Peyer's patch (tissue), 4 donors: Measurements from ENCODE around the gene CACNA1B. TPM values are rescaled to one million over a fixed set of nuclear protein-coding genes. Genes with fewer than 3 reads are reported as not detected.
"Not testable (repeated sequence)": the region's sequence is repeated elsewhere in the genome, so short reads cannot be mapped to it uniquely, and the experiment has no call there.

ENCODE experiments used
- DNase-seq, 3 donors: peaks; one replicate each; pipeline ENCODE4 v3.0.0-alpha.2; 2017 to 2019
- H3K27ac ChIP-seq, 4 donors: fragments of 200-600 bp; sonication (generic); one replicate each; pipeline ENCODE4 v1.5.1; 2016 to 2019
- H3K27me3 ChIP-seq, 2 donors: fragments of 200-600 bp; sonication (generic); one replicate each; pipeline ENCODE4 v1.5.1; 2019
- H3K36me3 ChIP-seq, 3 donors: fragments of 200-600 bp; sonication (generic); one replicate each; pipeline ENCODE4 v1.5.1; 2016 to 2019
- H3K4me1 ChIP-seq, 4 donors: fragments of 200-600 bp; sonication (generic); one replicate each; pipeline ENCODE4 v1.5.1; 2016 to 2019
- H3K4me3 ChIP-seq, 4 donors: fragments of 200-600 bp; sonication (generic); 1 replicate in 3 of 4; 2 replicates in 1 of 4; pipeline ENCODE4 v1.5.1; 2016 to 2019; ENCODE audit warnings: mild to moderate bottlenecking in 1 of 4
- H3K9me3 ChIP-seq, 4 donors: fragments of 200-600 bp; sonication (generic); one replicate each; pipeline ENCODE4 v1.5.1; 2016 to 2019; ENCODE audit warnings: mild to moderate bottlenecking in 1 of 4
- CTCF ChIP-seq, 6 experiments: fragments of 450-650 bp in 4 of 6; fragments of 200-600 bp in 2 of 6; sonication (generic) in 1 of 6; IDR thresholded peaks; one replicate each; pipeline ENCODE4 v1.5.1; 2017 to 2019; ENCODE audit warnings: antibody characterized with exemption in 6 of 6, mild to moderate bottlenecking in 3 of 6, moderate library complexity in 1 of 6
- POLR2A ChIP-seq, 2 donors: fragments of 450-650 bp; IDR thresholded peaks; one replicate each; pipeline ENCODE4 v1.5.1; 2017; ENCODE audit warnings: antibody characterized with exemption in 2 of 2, mild to moderate bottlenecking in 2 of 2, moderate library complexity in 2 of 2
- total RNA-seq, 4 donors: library from RNA; depleted of rRNA; stranded (reverse); fragments of >200 nt; gene quantifications; one replicate each; pipeline ENCODE4 v1.1.0, GENCODE V29; 2016

Gene CACNA1B
- total RNA-seq, 4 donors from 2014 or later: 0.13 to 0.83 (median 0.38) TPM; not detected in 1

- H3K36me3 ChIP-seq: no peaks in the 10 kb centered on the region
- peaks cover 0 to 11% of the 10 kb centered on the region in 2 donors for H3K27me3 ChIP-seq
- peaks cover 0 to 7% (median 3%) of the 10 kb centered on the region in 4 donors for H3K4me1 ChIP-seq
- no peak overlapping the region for H3K27ac ChIP-seq
- no peak for DNase-seq
- H3K9me3 ChIP-seq: no peaks in the 10 kb centered on the region
- H3K4me3 ChIP-seq: no peak overlapping the region
- TF ChIP-seq CTCF (IDR thresholded peaks at IDR 0.05) (no peak), POLR2A (IDR thresholded peaks at IDR 0.05) (no peak)
Observed at GRCh38 chr9:137881591-137882505, 4.3 kb downstream of the CACNA1B start.

GRCh38 chr9:137882506-137882821 is 4.9 kb downstream of the CACNA1B start:
- H3K27ac ChIP-seq: no peak overlapping the region
- H3K27me3 ChIP-seq: peaks cover 0 to 6% of the 10 kb centered on the region in 2 donors
- TF ChIP-seq CTCF (IDR thresholded peaks at IDR 0.05) (no peak), POLR2A (IDR thresholded peaks at IDR 0.05) (no peak)
- no peaks in the 10 kb centered on the region for H3K9me3 ChIP-seq
- H3K4me1 ChIP-seq: peaks cover 0 to 7% (median 3%) of the 10 kb centered on the region in 4 donors
- H3K36me3 ChIP-seq: no peaks in the 10 kb centered on the region
- no peak overlapping the region for H3K4me3 ChIP-seq
- no peak for DNase-seq

- not testable (repeated sequence) for H3K27ac ChIP-seq, H3K9me3 ChIP-seq, DNase-seq, H3K27me3 ChIP-seq, H3K4me3 ChIP-seq, H3K36me3 ChIP-seq, H3K4me1 ChIP-seq
Observed at GRCh38 chr9:137883977-137884376, 6.4 kb downstream of the CACNA1B start.

GRCh38 chr9:137884547-137884946 is 7.0 kb downstream of the CACNA1B start:
- not testable (repeated sequence) for DNase-seq, H3K9me3 ChIP-seq, H3K36me3 ChIP-seq, H3K27me3 ChIP-seq, H3K4me1 ChIP-seq, H3K4me3 ChIP-seq, H3K27ac ChIP-seq

- H3K36me3 ChIP-seq, H3K4me1 ChIP-seq, H3K4me3 ChIP-seq, H3K27me3 ChIP-seq, H3K27ac ChIP-seq, H3K9me3 ChIP-seq: not testable (repeated sequence)
- DNase-seq: peak in 1 of 3 donors; percentile 21
Observed at GRCh38 chr9:137885121-137885520, 7.5 kb downstream of the CACNA1B start.

GRCh38 chr9:137888621-137889020 is 11.0 kb downstream of the CACNA1B start:
- H3K4me3 ChIP-seq, H3K36me3 ChIP-seq, H3K27ac ChIP-seq, H3K9me3 ChIP-seq, H3K4me1 ChIP-seq, H3K27me3 ChIP-seq: not testable (repeated sequence)
- peak in 1 of 3 donors; percentile 27 for DNase-seq

- H3K27me3 ChIP-seq, H3K36me3 ChIP-seq, H3K27ac ChIP-seq, H3K4me3 ChIP-seq, H3K4me1 ChIP-seq, H3K9me3 ChIP-seq: not testable (repeated sequence)
- peak in 1 of 3 donors; percentile 21 for DNase-seq
Observed at GRCh38 chr9:137889966-137890365, 12.4 kb downstream of the CACNA1B start.

- not testable (repeated sequence) for H3K27me3 ChIP-seq, H3K4me1 ChIP-seq, H3K27ac ChIP-seq, H3K4me3 ChIP-seq, H3K36me3 ChIP-seq, H3K9me3 ChIP-seq
- peak in 1 of 3 donors; percentile 29 for DNase-seq
Observed at GRCh38 chr9:137890768-137891587, 13.4 kb downstream of the CACNA1B start.
